ENCODE data around the gene GMPS.

GRCh38 chr3:155944081-155944480 lies 73.6 kb downstream of the GMPS start:
- TF ChIP-seq ZZZ3 (IDR thresholded peaks at IDR 0.05) (no peak), CHD2 (IDR thresholded peaks at IDR 0.05; ENCODE audit: low read depth, low read length) (no peak)

Data from K562 (cell line).